HK-2 (cell line): ENCODE data around the gene LYPLAL1.
"Not testable (repeated sequence)": the region's sequence is repeated elsewhere in the genome, so short reads cannot be mapped to it uniquely, and the experiment has no call there.

ENCODE experiments used
- DNase-seq: peaks from one replicate; pipeline ENCODE4 v3.0.0-alpha.2; 2018; ENCODE audit not compliant: unreplicated experiment

Gene LYPLAL1

GRCh38 chr1:219215477-219215876 lies 41.8 kb downstream of the LYPLAL1 start:
- no peak for DNase-seq

- no peak for DNase-seq
Observed at GRCh38 chr1:219220945-219221344, 47.3 kb downstream of the LYPLAL1 start.

- no peak for DNase-seq
Observed at GRCh38 chr1:219223496-219223895, 49.8 kb downstream of the LYPLAL1 start.

GRCh38 chr1:219226196-219226595 lies 52.5 kb downstream of the LYPLAL1 start:
- DNase-seq = no peak

GRCh38 chr1:219227360-219228057 lies 53.8 kb downstream of the LYPLAL1 start:
- DNase-seq = no peak

GRCh38 chr1:219228058-219228419 lies 54.4 kb downstream of the LYPLAL1 start:
- DNase-seq = no peak

- DNase-seq = no peak
Observed at GRCh38 chr1:219232890-219233289, 59.2 kb downstream of the LYPLAL1 start.

- DNase-seq = no peak
Observed at GRCh38 chr1:219235903-219236481, 62.3 kb downstream of the LYPLAL1 start.

GRCh38 chr1:219236933-219237610 lies 63.4 kb downstream of the LYPLAL1 start:
- no peak for DNase-seq

GRCh38 chr1:219239518-219239917 lies 65.8 kb downstream of the LYPLAL1 start:
- DNase-seq = no peak

GRCh38 chr1:219244864-219245263 lies 71.2 kb downstream of the LYPLAL1 start:
- no peak for DNase-seq

GRCh38 chr1:219247441-219247840 lies 73.8 kb downstream of the LYPLAL1 start:
- no peak for DNase-seq

GRCh38 chr1:219250468-219250867 lies 76.8 kb downstream of the LYPLAL1 start:
- DNase-seq = not testable (repeated sequence)

GRCh38 chr1:219257751-219258150 lies 84.1 kb downstream of the LYPLAL1 start:
- no peak for DNase-seq

- no peak for DNase-seq
Observed at GRCh38 chr1:219261454-219261853, 87.8 kb downstream of the LYPLAL1 start.
